Activated T-cell treated with anti-CD3 and anti-CD28 coated beads, Interleukin-2, amount 50 U/mL, for 48 hours (primary cell): Measurements from ENCODE around the gene FASTK.

Experiments
- DNase-seq, 2 experiments: peaks; one replicate each; pipeline ENCODE4 v3.0.0-alpha.2; 2020

FASTK gene

GRCh38 chr7:151099486-151100211 lies 19.0 kb upstream of the FASTK start:
- DNase-seq, result no peak

- DNase-seq, result no peak
Observed at GRCh38 chr7:151095828-151096475, 15.3 kb upstream of the FASTK start.

GRCh38 chr7:151095123-151095797 lies 14.7 kb upstream of the FASTK start:
- DNase-seq, result no peak

GRCh38 chr7:151094675-151095074 lies 14.1 kb upstream of the FASTK start:
- no peak for DNase-seq

GRCh38 chr7:151093748-151094147 lies 13.1 kb upstream of the FASTK start:
- DNase-seq, result no peak

GRCh38 chr7:151091988-151092387 lies 11.4 kb upstream of the FASTK start:
- no peak for DNase-seq

GRCh38 chr7:151091431-151091830 lies 10.8 kb upstream of the FASTK start:
- DNase-seq, result peak in 1 of 2 experiments; percentile 51

GRCh38 chr7:151091003-151091402 lies 10.4 kb upstream of the FASTK start:
- DNase-seq, result no peak

- no peak for DNase-seq
Observed at GRCh38 chr7:151089893-151090730, 9.5 kb upstream of the FASTK start.

GRCh38 chr7:151088856-151089699 lies 8.5 kb upstream of the FASTK start:
- DNase-seq, result no peak

GRCh38 chr7:151088019-151088855 lies 7.6 kb upstream of the FASTK start:
- no peak for DNase-seq

- peak; percentile 58 to 66 for DNase-seq
Observed at GRCh38 chr7:151087245-151088018, 6.8 kb upstream of the FASTK start.

- DNase-seq, result peak; percentile 56 to 59
Observed at GRCh38 chr7:151086802-151087244, 6.2 kb upstream of the FASTK start.

GRCh38 chr7:151085691-151086620 lies 5.3 kb upstream of the FASTK start, which contains the start of gene AGAP3:
Gene AGAP3, plus strand, starts transcription at chr7:151086475. Its CDS starts 267 bp downstream, at chr7:151086742.
- DNase-seq, result peak; percentile 57 to 68

GRCh38 chr7:151085329-151085690 lies 4.7 kb upstream of the FASTK start:
- DNase-seq, result no peak

GRCh38 chr7:151083824-151084160 lies 3.2 kb upstream of the FASTK start:
- DNase-seq, result no peak

- DNase-seq, result peak; percentile 86 to 89
Observed at GRCh38 chr7:151083071-151083823, 2.6 kb upstream of the FASTK start, which contains the start of gene TMUB1. Gene TMUB1, minus strand, starts transcription at chr7:151083493. Its CDS starts 930 bp downstream, at chr7:151082563.
